ENCODE measurements around the gene CMSS1.
A peak's percentile ranks its signal among the peaks of the same experiment; 100 is the strongest.
"Not testable (repeated sequence)": the region's sequence is repeated elsewhere in the genome, so short reads cannot be mapped to it uniquely, and the experiment has no call there.

Gene CMSS1

GRCh38 chr3:100081986-100082692, 264.5 kb downstream of the CMSS1 start:
- no peak for DNase-seq (ENCODE audit: low read depth, low spot score)

GRCh38 chr3:100082714-100083113, 265.1 kb downstream of the CMSS1 start:
- no peak for DNase-seq (ENCODE audit: low read depth, low spot score)

GRCh38 chr3:100083209-100083608, 265.5 kb downstream of the CMSS1 start:
- DNase-seq (ENCODE audit: low read depth, low spot score) = no peak

GRCh38 chr3:100084100-100084806, 266.6 kb downstream of the CMSS1 start:
- DNase-seq (ENCODE audit: low read depth, low spot score) = no peak

- DNase-seq (ENCODE audit: low read depth, low spot score) = no peak
These were observed 268.7 kb downstream of the CMSS1 start for GRCh38 chr3:100086401-100086800.

GRCh38 chr3:100087198-100087597, 269.5 kb downstream of the CMSS1 start:
- no peak for DNase-seq (ENCODE audit: low read depth, low spot score)

- DNase-seq (ENCODE audit: low read depth, low spot score) = no peak
These were observed 271.2 kb downstream of the CMSS1 start for GRCh38 chr3:100088735-100089368.

- peak; percentile 55 for DNase-seq (ENCODE audit: low read depth, low spot score)
These were observed 272.4 kb downstream of the CMSS1 start for GRCh38 chr3:100089812-100090668.

- no peak for DNase-seq (ENCODE audit: low read depth, low spot score)
These were observed 273.0 kb downstream of the CMSS1 start for GRCh38 chr3:100090669-100091005.

GRCh38 chr3:100093831-100094230, 276.2 kb downstream of the CMSS1 start:
- no peak for DNase-seq (ENCODE audit: low read depth, low spot score)

- not testable (repeated sequence) for DNase-seq (ENCODE audit: low read depth, low spot score)
These were observed 278.6 kb downstream of the CMSS1 start for GRCh38 chr3:100096286-100096685.

- DNase-seq (ENCODE audit: low read depth, low spot score) = no peak
These were observed 279.2 kb downstream of the CMSS1 start for GRCh38 chr3:100096866-100097265.

GRCh38 chr3:100097919-100098783, 280.5 kb downstream of the CMSS1 start:
- DNase-seq (ENCODE audit: low read depth, low spot score) = peak; percentile 22

- DNase-seq (ENCODE audit: low read depth, low spot score) = no peak
These were observed 281.1 kb downstream of the CMSS1 start for GRCh38 chr3:100098784-100099070.

GRCh38 chr3:100099621-100100020, 282.0 kb downstream of the CMSS1 start:
- DNase-seq (ENCODE audit: low read depth, low spot score) = no peak

- no peak for DNase-seq (ENCODE audit: low read depth, low spot score)
These were observed 282.8 kb downstream of the CMSS1 start for GRCh38 chr3:100100425-100100824.

GRCh38 chr3:100102757-100103156, 285.1 kb downstream of the CMSS1 start:
- no peak for DNase-seq (ENCODE audit: low read depth, low spot score)

- DNase-seq (ENCODE audit: low read depth, low spot score) = no peak
These were observed 286.1 kb downstream of the CMSS1 start for GRCh38 chr3:100103558-100104441.

- no peak for DNase-seq (ENCODE audit: low read depth, low spot score)
These were observed 286.8 kb downstream of the CMSS1 start for GRCh38 chr3:100104442-100104798.

- no peak for DNase-seq (ENCODE audit: low read depth, low spot score)
These were observed 287.3 kb downstream of the CMSS1 start for GRCh38 chr3:100104817-100105413.
